ENCODE measurements around the gene IRF8.

The IRF8 gene

GRCh38 chr16:85912211-85912974 is 13.4 kb downstream of the IRF8 start:
- Histone ChIP-seq H4K20me1 (ENCODE audit: insufficient read depth, low read length) (no peaks in the 10 kb centered on the region), H3K36me3 (ENCODE audit: insufficient read depth, low read length) (no peaks in the 10 kb centered on the region), H3K79me2 (ENCODE audit: insufficient read depth, low read length) (no peaks in the 10 kb centered on the region), H3K9me3 (ENCODE audit: insufficient read depth, low read length, severe bottlenecking) (no peaks in the 10 kb centered on the region), H3K27me3 (ENCODE audit: insufficient read depth, low read length, poor library complexity) (peaks cover 11% of the 10 kb centered on the region), H3K4me3 (ENCODE audit: low read depth in 1 of 2, low read length in 2 of 2) (no peak overlapping the region), H3K4me1 (ENCODE audit: insufficient read depth, low read length) (no peaks in the 10 kb centered on the region), H3K4me2 (ENCODE audit: insufficient read depth, low read length) (no peak overlapping the region), H2AFZ (ENCODE audit: low read depth, low read length) (no peak overlapping the region), H3K27ac (ENCODE audit: low read length) (no peak overlapping the region), H3K9ac (ENCODE audit: low read depth, low read length) (no peak overlapping the region)
- DNase-seq (no peak), ATAC-seq (ENCODE audit: insufficient read depth, low read depth) (no peak)
- TF ChIP-seq EZH2 (IDR thresholded peaks at IDR 0.05; ENCODE audit: borderline replicate concordance, low read depth, low read length, severe bottlenecking) (no peak), CTCF (IDR thresholded peaks at IDR 0.05; ENCODE audit: borderline replicate concordance, extremely low read depth, low read length, poor library complexity, severe bottlenecking) (no peak)

DNA sequence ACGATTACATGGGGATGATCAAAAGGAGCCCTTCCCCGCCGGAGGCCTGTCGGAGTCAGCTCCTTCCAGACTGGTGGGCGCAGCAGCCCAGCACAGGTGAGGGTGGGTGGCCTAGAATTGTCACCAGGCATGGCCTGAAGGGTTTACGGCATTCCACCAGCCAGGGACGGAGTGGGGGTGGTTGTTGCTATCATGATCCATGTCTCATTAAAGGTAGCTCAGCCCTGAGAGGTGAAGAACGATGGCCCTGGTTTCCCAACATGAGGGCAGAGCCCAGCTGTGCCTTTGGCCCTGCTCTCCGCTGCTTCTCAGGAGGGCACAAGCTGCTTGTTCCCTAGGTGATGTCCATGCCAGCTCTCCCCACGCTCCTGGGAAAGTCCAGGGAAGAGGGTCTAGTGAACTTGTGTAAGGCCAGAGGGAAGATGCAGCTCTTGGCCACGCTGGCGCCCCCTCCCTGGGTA is 14.2 kb downstream of the IRF8 start:
- Histone ChIP-seq H3K4me1 (ENCODE audit: insufficient read depth, low read length) (no peaks in the 10 kb centered on the region), H3K36me3 (ENCODE audit: insufficient read depth, low read length) (no peaks in the 10 kb centered on the region), H3K9ac (ENCODE audit: low read depth, low read length) (no peak overlapping the region), H3K27ac (ENCODE audit: low read length) (no peak overlapping the region), H3K79me2 (ENCODE audit: insufficient read depth, low read length) (no peaks in the 10 kb centered on the region), H3K27me3 (ENCODE audit: insufficient read depth, low read length, poor library complexity) (peaks cover 11% of the 10 kb centered on the region), H4K20me1 (ENCODE audit: insufficient read depth, low read length) (no peaks in the 10 kb centered on the region), H3K4me3 (ENCODE audit: low read depth in 1 of 2, low read length in 2 of 2) (no peak overlapping the region), H2AFZ (ENCODE audit: low read depth, low read length) (no peak overlapping the region), H3K4me2 (ENCODE audit: insufficient read depth, low read length) (no peak overlapping the region), H3K9me3 (ENCODE audit: insufficient read depth, low read length, severe bottlenecking) (no peaks in the 10 kb centered on the region)
- TF ChIP-seq EZH2 (IDR thresholded peaks at IDR 0.05; ENCODE audit: borderline replicate concordance, low read depth, low read length, severe bottlenecking) (no peak), CTCF (IDR thresholded peaks at IDR 0.05; ENCODE audit: borderline replicate concordance, extremely low read depth, low read length, poor library complexity, severe bottlenecking) (no peak)
- ATAC-seq (ENCODE audit: insufficient read depth, low read depth) = no peak
- DNase-seq = no peak

GRCh38 chr16:85913688-85914422 is 14.9 kb downstream of the IRF8 start:
- no peak overlapping the region for H3K9ac ChIP-seq (ENCODE audit: low read depth, low read length)
- ATAC-seq (ENCODE audit: insufficient read depth, low read depth) = no peak
- H3K36me3 ChIP-seq (ENCODE audit: insufficient read depth, low read length) = no peaks in the 10 kb centered on the region
- 0 out of 2 replicates have a peak, but pooled peaks cover 3% of the 10 kb centered on the region for H4K20me1 ChIP-seq (ENCODE audit: insufficient read depth, low read length)
- H3K9me3 ChIP-seq (ENCODE audit: insufficient read depth, low read length, severe bottlenecking) = no peaks in the 10 kb centered on the region
- H2AFZ ChIP-seq (ENCODE audit: low read depth, low read length) = no peak overlapping the region
- no peak overlapping the region for H3K27ac ChIP-seq (ENCODE audit: low read length)
- H3K27me3 ChIP-seq (ENCODE audit: insufficient read depth, low read length, poor library complexity) = peaks cover 12% of the 10 kb centered on the region
- no peak for DNase-seq
- no peak overlapping the region for H3K4me3 ChIP-seq (ENCODE audit: low read depth in 1 of 2, low read length in 2 of 2)
- no peak overlapping the region for H3K4me2 ChIP-seq (ENCODE audit: insufficient read depth, low read length)
- no peaks in the 10 kb centered on the region for H3K4me1 ChIP-seq (ENCODE audit: insufficient read depth, low read length)
- H3K79me2 ChIP-seq (ENCODE audit: insufficient read depth, low read length) = no peaks in the 10 kb centered on the region
- no peak for TF ChIP-seq EZH2 (IDR thresholded peaks at IDR 0.05; ENCODE audit: borderline replicate concordance, low read depth, low read length, severe bottlenecking)
- no peak for TF ChIP-seq CTCF (IDR thresholded peaks at IDR 0.05; ENCODE audit: borderline replicate concordance, extremely low read depth, low read length, poor library complexity, severe bottlenecking)
